Endothelial cell (in vitro differentiated cells): Measurements from ENCODE around the gene PPY. TPM values are rescaled to one million over a fixed set of nuclear protein-coding genes. Genes with fewer than 3 reads are reported as not detected.

Experiments used
- DNase-seq: peaks from one replicate; pipeline ENCODE4 v3.0.0; 2021; ENCODE audit warnings: low spot score
- H3K27ac Mint-ChIP-seq: one replicate; pipeline ENCODE4 v1.8.0; 2021; ENCODE audit warnings: mixed read lengths, inconsistent platforms; ENCODE audit not compliant: unreplicated experiment
- H3K27me3 Mint-ChIP-seq: one replicate; pipeline ENCODE4 v1.8.0; 2021; ENCODE audit warnings: mild to moderate bottlenecking, moderate library complexity, mixed read lengths, inconsistent platforms; ENCODE audit not compliant: unreplicated experiment
- H3K36me3 Mint-ChIP-seq: one replicate; pipeline ENCODE4 v1.8.0; 2021; ENCODE audit warnings: mild to moderate bottlenecking, low read depth, mixed read lengths, inconsistent platforms; ENCODE audit not compliant: unreplicated experiment
- H3K4me1 Mint-ChIP-seq: one replicate; pipeline ENCODE4 v1.8.0; 2021; ENCODE audit warnings: mild to moderate bottlenecking, mixed read lengths, inconsistent platforms; ENCODE audit not compliant: unreplicated experiment
- H3K4me3 Mint-ChIP-seq: one replicate; pipeline ENCODE4 v1.8.0; 2021; ENCODE audit warnings: mild to moderate bottlenecking, mixed read lengths, inconsistent platforms; ENCODE audit not compliant: unreplicated experiment
- H3K9me3 Mint-ChIP-seq: one replicate; pipeline ENCODE4 v1.8.0; 2021; ENCODE audit warnings: mixed read lengths, inconsistent platforms; ENCODE audit not compliant: unreplicated experiment
- total RNA-seq: library from RNA; stranded (reverse); fragmentation: NEBNext Ultra II Directional; extraction: Animal tissue kit (Norgen Biotek cat#: 25700); gene quantifications from one replicate; pipeline ENCODE4 v1.2.1, GENCODE V29; 2021; ENCODE audit not compliant: unreplicated experiment
- TF ChIP-seq, protein P1 (sequence below): fragments of 200-600 bp; sonication (generic); IDR thresholded peaks from one replicate; pipeline ENCODE4 v1.5.0; 2021; ENCODE audit warnings: antibody characterized with exemption; ENCODE audit not compliant: unreplicated experiment

PPY gene
- total RNA-seq, 1 donor from 2014 or later, result not detected

DNA sequence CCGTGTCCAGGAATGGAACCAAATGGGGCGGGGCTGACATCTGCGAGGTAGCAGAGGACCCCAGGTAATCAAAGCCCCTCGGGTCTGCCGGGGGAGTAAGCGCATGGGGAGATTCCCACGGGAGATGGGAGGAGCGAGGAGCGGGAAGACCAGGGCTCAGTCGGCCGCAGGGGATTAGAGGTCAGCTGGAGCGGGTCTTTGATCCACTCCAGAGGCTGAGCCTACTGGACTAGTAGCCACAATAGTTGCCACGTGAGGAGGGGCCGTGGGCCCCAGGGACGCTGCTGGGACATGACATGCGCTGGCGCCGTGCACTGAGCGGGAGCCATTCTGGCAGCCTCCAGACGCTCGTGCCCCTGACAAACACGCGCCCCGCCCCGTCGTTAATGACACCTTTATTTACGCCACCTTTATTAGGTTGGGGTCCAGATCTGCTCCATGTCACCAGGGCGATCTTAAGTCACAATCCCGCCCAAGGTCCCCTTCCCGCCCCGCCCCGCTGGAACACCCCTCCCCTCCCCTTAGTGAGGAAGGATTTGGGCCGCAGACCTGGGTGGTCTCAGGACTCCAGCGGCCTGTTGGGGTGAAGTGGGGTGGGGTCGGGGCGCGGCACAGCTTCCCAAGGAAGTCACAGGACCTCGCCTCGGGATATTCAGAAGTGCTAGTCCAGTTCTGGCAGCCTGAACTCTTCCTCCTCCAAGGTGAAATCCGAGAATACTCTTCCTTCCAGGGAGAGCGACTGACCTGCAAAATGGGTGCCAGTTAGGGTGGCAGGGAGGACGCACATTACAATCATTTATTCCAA is 15.0 kb downstream of the PPY start:
- H3K4me3 Mint-ChIP-seq, result peak overlapping the region; percentile 86
- H3K9me3 Mint-ChIP-seq, result no peaks in the 10 kb centered on the region
- H3K4me1 Mint-ChIP-seq, result peaks cover 10% of the 10 kb centered on the region
- H3K27ac Mint-ChIP-seq, result no peak overlapping the region
- peaks cover 8% of the 10 kb centered on the region for H3K27me3 Mint-ChIP-seq
- H3K36me3 Mint-ChIP-seq, result no peaks in the 10 kb centered on the region
- TF ChIP-seq, protein P1, sequence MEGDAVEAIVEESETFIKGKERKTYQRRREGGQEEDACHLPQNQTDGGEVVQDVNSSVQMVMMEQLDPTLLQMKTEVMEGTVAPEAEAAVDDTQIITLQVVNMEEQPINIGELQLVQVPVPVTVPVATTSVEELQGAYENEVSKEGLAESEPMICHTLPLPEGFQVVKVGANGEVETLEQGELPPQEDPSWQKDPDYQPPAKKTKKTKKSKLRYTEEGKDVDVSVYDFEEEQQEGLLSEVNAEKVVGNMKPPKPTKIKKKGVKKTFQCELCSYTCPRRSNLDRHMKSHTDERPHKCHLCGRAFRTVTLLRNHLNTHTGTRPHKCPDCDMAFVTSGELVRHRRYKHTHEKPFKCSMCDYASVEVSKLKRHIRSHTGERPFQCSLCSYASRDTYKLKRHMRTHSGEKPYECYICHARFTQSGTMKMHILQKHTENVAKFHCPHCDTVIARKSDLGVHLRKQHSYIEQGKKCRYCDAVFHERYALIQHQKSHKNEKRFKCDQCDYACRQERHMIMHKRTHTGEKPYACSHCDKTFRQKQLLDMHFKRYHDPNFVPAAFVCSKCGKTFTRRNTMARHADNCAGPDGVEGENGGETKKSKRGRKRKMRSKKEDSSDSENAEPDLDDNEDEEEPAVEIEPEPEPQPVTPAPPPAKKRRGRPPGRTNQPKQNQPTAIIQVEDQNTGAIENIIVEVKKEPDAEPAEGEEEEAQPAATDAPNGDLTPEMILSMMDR, result no peak
- DNase-seq, result no peak

DNA sequence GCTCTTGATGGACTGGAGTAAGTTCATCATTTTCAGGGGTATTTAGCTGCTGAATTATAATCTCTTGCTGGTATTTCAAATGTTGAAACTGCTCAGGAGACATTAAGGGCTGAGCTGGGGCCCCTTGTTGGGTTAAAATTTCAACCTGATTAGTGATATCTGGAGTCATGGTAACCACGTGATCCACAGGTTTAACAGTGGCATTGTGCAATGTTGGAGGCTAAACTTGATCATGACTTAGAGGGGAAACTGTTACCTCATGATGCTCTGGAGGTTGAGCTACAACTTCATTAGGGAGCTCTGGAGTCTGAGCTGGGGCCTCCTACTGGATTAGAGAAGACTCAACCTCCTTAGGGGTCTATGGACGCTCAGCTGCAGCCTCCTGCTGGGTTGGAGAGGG is 17.7 kb downstream of the PPY start:
- TF ChIP-seq, protein P1, result no peak
- no peak overlapping the region for H3K27ac Mint-ChIP-seq
- H3K4me3 Mint-ChIP-seq, result no peak overlapping the region
- no peak for DNase-seq
- no peaks in the 10 kb centered on the region for H3K36me3 Mint-ChIP-seq
- peaks cover 10% of the 10 kb centered on the region for H3K4me1 Mint-ChIP-seq
- H3K9me3 Mint-ChIP-seq, result no peaks in the 10 kb centered on the region
- H3K27me3 Mint-ChIP-seq, result peaks cover 10% of the 10 kb centered on the region

DNA sequence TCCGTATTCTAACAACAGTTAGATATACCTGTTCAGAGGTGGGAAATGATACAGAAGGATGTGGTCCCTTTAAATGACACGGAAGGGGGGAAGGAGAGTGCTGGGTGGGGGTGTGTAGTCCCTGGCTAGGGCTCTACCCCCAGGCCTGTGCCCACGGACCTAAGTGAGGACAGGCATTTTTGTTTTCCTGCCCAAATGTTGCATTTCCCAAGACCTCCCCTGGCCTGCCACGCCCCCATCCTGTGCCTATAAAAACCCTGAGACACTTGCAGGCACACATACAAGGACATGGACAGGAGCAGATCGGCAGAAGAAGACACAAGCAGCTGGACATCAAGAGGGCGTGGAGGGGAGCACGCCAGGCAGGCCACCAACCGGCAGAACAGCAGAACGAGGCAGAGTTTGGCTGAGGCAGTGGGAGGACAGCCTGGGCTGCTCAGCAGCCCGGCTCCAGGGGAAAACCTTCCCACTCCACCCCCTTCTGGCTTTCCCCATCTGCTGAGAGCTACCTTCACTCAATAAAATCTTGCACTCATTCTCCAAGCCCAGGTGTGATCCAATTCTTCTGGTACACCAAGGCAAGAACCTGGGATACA is 21.7 kb downstream of the PPY start:
- H3K27ac Mint-ChIP-seq, result no peak overlapping the region
- no peaks in the 10 kb centered on the region for H3K36me3 Mint-ChIP-seq
- TF ChIP-seq, protein P1, result no peak
- no peaks in the 10 kb centered on the region for H3K9me3 Mint-ChIP-seq
- no peak for DNase-seq
- no peaks in the 10 kb centered on the region for H3K4me1 Mint-ChIP-seq
- H3K27me3 Mint-ChIP-seq, result peaks cover 7% of the 10 kb centered on the region
- no peak overlapping the region for H3K4me3 Mint-ChIP-seq

DNA sequence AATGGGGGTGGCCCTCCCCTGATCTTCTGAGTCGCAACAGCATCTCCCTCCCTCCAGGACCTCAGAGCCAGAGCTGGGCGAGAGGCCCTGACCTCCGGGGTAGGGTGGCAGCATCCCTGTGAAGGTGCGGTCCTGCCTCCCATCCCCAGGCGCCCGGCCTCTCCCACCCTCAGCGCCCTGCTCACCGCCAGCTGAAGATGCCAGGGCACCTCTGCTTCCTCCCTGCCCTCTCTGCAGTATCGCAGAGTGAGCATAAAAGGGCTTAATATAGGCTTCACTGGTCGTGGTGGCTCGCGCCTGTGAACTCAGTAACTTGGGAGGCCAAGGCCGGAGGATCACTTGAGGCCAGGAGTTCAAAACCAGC is 24.3 kb downstream of the PPY start:
- TF ChIP-seq, protein P1, result no peak

DNA sequence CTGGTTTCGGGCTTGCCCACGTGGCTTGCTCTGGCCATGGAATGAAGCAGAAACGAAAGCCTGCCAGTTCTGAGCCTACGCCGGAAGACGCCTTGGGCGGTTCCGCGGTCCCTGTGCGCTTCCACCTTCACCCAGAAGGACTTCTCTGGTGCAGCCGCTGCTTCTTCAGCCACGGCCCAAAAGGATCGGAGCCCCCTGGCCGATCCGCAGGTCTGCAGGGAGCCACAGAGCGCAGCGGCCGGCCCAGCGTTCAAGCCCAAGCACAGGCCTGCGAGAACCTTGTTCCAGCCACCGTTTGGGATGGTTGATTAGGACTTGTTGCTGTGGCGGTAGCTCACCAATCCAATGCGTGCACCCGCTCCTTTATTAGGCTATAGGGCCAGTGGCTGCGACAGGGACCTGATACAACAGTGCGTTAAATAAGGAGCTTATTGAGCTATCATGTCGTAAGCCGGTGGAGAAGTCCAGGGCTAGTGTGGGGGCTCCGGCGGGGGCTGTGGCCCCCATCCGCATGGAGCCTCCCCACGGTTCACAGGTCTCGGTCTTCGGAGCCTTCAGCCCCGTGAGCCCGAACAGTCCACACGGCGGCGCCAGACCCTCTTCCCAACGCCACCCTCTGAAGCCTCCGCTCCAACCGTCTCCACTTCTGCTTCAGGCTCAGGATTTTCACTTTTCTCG is 24.8 kb downstream of the PPY start:
- no peaks in the 10 kb centered on the region for H3K9me3 Mint-ChIP-seq
- no peak overlapping the region for H3K4me3 Mint-ChIP-seq
- TF ChIP-seq, protein P1, result peak; percentile 51
- H3K27me3 Mint-ChIP-seq, result peaks cover 4% of the 10 kb centered on the region
- no peaks in the 10 kb centered on the region for H3K36me3 Mint-ChIP-seq
- H3K27ac Mint-ChIP-seq, result no peak overlapping the region
- H3K4me1 Mint-ChIP-seq, result no peaks in the 10 kb centered on the region
- DNase-seq, result peak; percentile 60

More for the DNA sequence above, 24.3 kb downstream of the PPY start:
- DNase-seq, result no peak
- no peak overlapping the region for H3K4me3 Mint-ChIP-seq
- H3K36me3 Mint-ChIP-seq, result no peaks in the 10 kb centered on the region
- H3K27ac Mint-ChIP-seq, result no peak overlapping the region
- H3K4me1 Mint-ChIP-seq, result no peaks in the 10 kb centered on the region
- peaks cover 4% of the 10 kb centered on the region for H3K27me3 Mint-ChIP-seq
- no peaks in the 10 kb centered on the region for H3K9me3 Mint-ChIP-seq
